ENCODE measurements around the gene TAF5.
"Not testable (repeated sequence)": the region's sequence is repeated elsewhere in the genome, so short reads cannot be mapped to it uniquely, and the experiment has no call there.

Gene TAF5

DNA sequence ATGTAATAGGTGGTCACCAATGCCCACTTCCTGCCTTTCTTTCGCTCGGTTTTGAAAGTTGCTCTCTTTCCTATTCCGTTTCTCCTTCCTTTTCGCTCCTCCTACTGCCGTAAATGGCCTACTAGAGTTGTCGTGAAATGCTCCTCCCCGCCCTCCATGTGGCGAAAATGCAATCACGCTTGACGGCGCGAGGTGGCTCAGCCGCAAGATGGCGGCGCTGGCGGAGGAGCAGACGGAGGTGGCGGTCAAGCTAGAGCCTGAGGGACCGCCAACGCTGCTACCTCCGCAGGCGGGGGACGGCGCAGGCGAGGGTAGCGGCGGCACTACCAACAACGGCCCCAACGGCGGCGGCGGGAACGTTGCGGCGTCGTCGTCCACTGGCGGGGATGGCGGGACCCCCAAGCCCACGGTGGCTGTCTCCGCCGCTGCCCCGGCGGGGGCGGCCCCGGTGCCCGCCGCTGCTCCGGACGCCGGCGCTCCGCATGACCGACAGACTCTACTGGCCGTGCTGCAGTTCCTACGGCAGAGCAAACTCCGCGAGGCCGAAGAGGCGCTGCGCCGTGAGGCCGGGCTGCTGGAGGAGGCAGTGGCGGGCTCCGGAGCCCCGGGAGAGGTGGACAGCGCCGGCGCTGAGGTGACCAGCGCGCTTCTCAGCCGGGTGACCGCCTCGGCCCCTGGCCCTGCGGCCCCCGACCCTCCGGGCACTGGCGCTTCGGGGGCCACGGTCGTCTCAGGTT is at the start of gene TAF5:
Gene TAF5 (plus strand): TSS at position 195 of the 737 bp plus-strand sequence. CDS start 14 bp downstream, at position 209.
- Histone ChIP-seq H3K4me1 (ENCODE audit: control insufficient read depth, insufficient read depth, low read length) (peaks cover 4% of the 10 kb centered on the region), H3K36me3 (ENCODE audit: control insufficient read depth, insufficient read depth, low read length, severe bottlenecking) (no peaks in the 10 kb centered on the region), H3K27me3 (replicated peaks; ENCODE audit: control insufficient read depth, insufficient read depth, low read length) (no peaks in the 10 kb centered on the region), H3K9ac (ENCODE audit: low read length) (peak within 1 kb of the TSS; percentile 92), H3K9me3 (ENCODE audit: control insufficient read depth, low read length) (no peaks in the 10 kb centered on the region), H3K4me3 (ENCODE audit: low read length) (peak within 1 kb of the TSS; percentile 93)
- DNase-seq (ENCODE audit: low read depth) = peak; percentile 98

DNA sequence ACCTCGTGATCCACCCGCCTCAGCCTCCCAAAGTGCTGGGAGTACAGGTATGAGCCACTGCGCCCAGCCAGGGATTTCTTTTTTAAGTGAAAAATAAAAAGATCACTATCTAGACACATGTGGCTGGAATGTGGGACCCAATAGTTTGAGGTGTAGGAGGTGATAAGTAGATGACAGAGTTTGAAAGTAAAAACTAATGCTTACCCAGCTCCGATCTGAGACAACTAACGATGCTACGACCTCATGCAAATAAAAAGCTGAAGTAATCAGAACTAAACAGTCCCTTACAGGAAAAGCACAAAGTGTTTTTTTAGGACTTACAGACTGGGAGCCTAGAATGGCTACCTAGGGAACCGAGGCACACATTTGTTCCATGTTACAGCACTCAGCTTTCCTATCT is 39.9 kb upstream of the TAF5 start:
- Histone ChIP-seq H3K4me3 (ENCODE audit: low read length) (no peak overlapping the region), H3K27me3 (replicated peaks; ENCODE audit: control insufficient read depth, insufficient read depth, low read length) (no peaks in the 10 kb centered on the region), H3K9ac (ENCODE audit: low read length) (no peak overlapping the region), H3K9me3 (ENCODE audit: control insufficient read depth, low read length) (no peaks in the 10 kb centered on the region), H3K36me3 (ENCODE audit: control insufficient read depth, insufficient read depth, low read length, severe bottlenecking) (peaks cover 61% of the 10 kb centered on the region), H3K4me1 (ENCODE audit: control insufficient read depth, insufficient read depth, low read length) (no peaks in the 10 kb centered on the region)
- DNase-seq (ENCODE audit: low read depth) = no peak

DNA sequence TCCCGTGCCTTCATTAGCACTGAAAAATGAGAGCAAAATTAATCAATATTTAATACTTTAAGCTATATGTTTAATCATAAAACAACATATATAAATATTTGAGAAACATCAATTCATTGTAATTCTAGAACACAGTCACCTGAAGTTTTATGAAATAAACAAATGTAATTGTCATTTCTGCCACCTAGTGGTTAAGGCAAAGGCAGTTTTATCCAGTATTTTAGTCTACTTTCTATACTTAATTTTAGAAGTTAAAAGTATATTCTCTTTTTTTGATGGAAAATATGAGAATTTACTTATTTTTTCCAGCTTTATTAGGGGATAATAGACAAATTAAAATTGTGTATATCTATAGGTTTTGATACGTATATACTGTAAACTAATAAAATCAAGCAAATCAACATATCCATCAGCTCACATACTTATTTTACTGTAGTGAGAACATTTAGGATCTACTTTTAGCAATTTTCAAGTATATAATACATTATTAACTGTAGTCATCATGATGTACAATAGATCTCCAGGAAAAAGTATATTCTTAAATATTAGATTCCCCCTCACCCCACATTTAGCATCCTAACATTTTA is 33.7 kb upstream of the TAF5 start:
- Histone ChIP-seq H3K27me3 (replicated peaks; ENCODE audit: control insufficient read depth, insufficient read depth, low read length) (no peaks in the 10 kb centered on the region), H3K36me3 (ENCODE audit: control insufficient read depth, insufficient read depth, low read length, severe bottlenecking) (peaks cover 44% of the 10 kb centered on the region), H3K4me1 (ENCODE audit: control insufficient read depth, insufficient read depth, low read length) (no peaks in the 10 kb centered on the region), H3K9ac (ENCODE audit: low read length) (no peak overlapping the region), H3K4me3 (ENCODE audit: low read length) (no peak overlapping the region), H3K9me3 (ENCODE audit: control insufficient read depth, low read length) (no peaks in the 10 kb centered on the region)
- DNase-seq (ENCODE audit: low read depth) = peak; percentile 71

DNA sequence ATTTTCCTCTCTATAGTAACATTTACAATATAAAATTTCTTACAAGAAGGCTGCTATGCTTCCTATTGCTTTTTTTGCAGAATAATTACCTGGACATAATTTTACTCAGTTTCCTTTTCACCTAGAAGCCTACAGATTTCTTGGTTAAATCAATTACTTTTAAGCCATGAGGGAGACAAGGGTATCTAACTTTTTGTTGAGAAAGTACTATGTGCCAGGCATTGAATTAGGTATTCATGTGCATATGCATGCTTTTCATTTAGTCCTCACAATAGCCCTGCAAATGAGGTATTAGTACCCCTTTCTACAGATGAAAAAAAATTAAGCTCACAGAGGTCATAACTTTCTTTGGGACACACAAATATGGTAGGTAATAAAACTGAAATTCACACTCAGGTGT is 33.2 kb upstream of the TAF5 start:
- Histone ChIP-seq H3K9me3 (ENCODE audit: control insufficient read depth, low read length) (no peaks in the 10 kb centered on the region), H3K36me3 (ENCODE audit: control insufficient read depth, insufficient read depth, low read length, severe bottlenecking) (peaks cover 46% of the 10 kb centered on the region), H3K27me3 (replicated peaks; ENCODE audit: control insufficient read depth, insufficient read depth, low read length) (no peaks in the 10 kb centered on the region), H3K4me3 (ENCODE audit: low read length) (no peak overlapping the region), H3K9ac (ENCODE audit: low read length) (no peak overlapping the region), H3K4me1 (ENCODE audit: control insufficient read depth, insufficient read depth, low read length) (no peaks in the 10 kb centered on the region)
- no peak for DNase-seq (ENCODE audit: low read depth)

DNA sequence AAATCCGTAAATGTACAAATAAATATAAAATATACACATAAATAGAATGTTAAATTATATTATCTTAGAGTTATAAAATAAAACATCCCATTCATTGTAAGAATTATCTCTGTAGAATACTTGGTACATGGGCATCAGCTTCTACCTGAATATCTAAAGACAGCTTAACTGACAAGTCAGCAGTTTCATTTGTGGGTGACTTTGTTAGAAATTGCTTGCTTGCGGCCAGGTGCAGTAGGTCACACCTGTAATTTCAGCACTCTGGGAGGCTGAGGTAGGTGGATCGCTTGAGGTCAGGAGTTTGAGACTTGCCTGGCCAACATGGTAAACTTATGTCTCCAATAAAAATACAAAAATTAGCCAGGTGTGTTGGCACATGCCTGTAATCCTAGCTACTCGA is 31.4 kb upstream of the TAF5 start:
- H3K4me3 ChIP-seq (ENCODE audit: low read length) = no peak overlapping the region
- H3K9ac ChIP-seq (ENCODE audit: low read length) = no peak overlapping the region
- DNase-seq (ENCODE audit: low read depth) = no peak
- no peaks in the 10 kb centered on the region for H3K9me3 ChIP-seq (ENCODE audit: control insufficient read depth, low read length)
- H3K4me1 ChIP-seq (ENCODE audit: control insufficient read depth, insufficient read depth, low read length) = no peaks in the 10 kb centered on the region
- H3K27me3 ChIP-seq (replicated peaks; ENCODE audit: control insufficient read depth, insufficient read depth, low read length) = no peaks in the 10 kb centered on the region
- H3K36me3 ChIP-seq (ENCODE audit: control insufficient read depth, insufficient read depth, low read length, severe bottlenecking) = peaks cover 39% of the 10 kb centered on the region

DNA sequence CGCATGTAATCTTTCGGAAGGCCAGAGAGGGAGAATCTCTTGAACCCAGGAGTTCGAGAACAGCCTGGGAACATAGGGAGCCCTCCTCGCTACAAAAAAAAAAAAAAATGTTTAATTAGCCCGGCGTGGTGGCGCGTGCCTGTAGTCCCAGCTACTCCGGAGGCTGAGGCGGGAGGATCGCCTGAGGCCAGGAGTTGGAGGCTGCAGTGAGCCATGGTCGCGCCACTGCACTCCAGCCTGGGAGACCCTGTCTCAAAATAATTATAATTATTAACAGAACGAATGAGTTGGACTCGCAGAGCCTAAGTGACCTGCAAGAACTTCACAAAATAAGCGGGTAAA is 17.6 kb upstream of the TAF5 start:
- no peak for DNase-seq (ENCODE audit: low read depth)
- peak overlapping the region; percentile 90 for H3K4me3 ChIP-seq (ENCODE audit: low read length)
- no peaks in the 10 kb centered on the region for H3K9me3 ChIP-seq (ENCODE audit: control insufficient read depth, low read length)

DNA sequence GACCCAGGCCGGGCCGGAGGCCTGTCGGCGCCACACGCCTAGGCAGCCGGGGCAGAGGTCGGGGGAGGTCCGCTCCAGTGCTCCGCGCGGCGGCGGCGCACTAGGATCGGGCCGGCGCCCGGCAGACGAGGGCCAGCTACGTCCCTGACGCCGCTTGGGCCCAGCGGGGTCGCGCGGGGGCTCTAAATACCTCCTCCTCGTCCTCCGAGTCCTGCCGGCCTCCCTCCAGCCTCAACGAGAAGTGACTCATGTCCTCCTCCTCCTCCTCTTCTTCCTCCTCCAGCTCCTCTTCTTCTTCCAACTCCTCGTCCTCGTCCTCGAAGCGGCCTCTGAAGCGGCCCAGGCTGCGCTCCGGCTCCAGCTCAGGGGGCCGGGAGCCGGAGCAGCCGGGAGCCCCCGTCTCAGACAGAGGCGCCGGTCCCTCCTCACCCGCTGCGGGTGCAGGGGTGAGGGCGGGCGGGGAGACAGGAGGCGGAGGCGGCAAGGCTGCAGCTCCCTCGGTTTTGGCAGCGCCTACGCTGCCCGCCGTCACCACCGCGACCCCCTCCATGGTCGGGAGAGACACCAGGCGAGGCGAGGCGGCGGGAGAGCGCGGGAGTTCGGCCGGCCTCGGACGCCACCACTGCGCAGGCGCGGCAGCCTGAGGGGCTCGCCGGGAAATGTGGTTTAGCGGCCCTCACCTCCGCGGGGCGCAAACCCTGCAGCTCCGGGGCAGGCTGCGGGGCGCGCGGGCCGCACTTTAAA is 17.1 kb upstream of the TAF5 start, which contains the start of gene PCGF6:
Gene PCGF6 (minus strand): TSS at position 624 of the 744 bp plus-strand sequence. CDS start 74 bp downstream, at position 550.
- no peaks in the 10 kb centered on the region for H3K27me3 ChIP-seq (replicated peaks; ENCODE audit: control insufficient read depth, insufficient read depth, low read length)
- no peaks in the 10 kb centered on the region for H3K9me3 ChIP-seq (ENCODE audit: control insufficient read depth, low read length)
- H3K9ac ChIP-seq (ENCODE audit: low read length) = peak within 1 kb of the TSS; percentile 94
- peak; percentile 91 for DNase-seq (ENCODE audit: low read depth)
- H3K36me3 ChIP-seq (ENCODE audit: control insufficient read depth, insufficient read depth, low read length, severe bottlenecking) = peaks cover 24% of the 10 kb centered on the region
- peaks cover 4% of the 10 kb centered on the region for H3K4me1 ChIP-seq (ENCODE audit: control insufficient read depth, insufficient read depth, low read length)
- peak within 1 kb of the TSS; percentile 90 for H3K4me3 ChIP-seq (ENCODE audit: low read length)

More for the DNA sequence above, 17.6 kb upstream of the TAF5 start:
- H3K36me3 ChIP-seq (ENCODE audit: control insufficient read depth, insufficient read depth, low read length, severe bottlenecking) = peaks cover 29% of the 10 kb centered on the region
- H3K4me1 ChIP-seq (ENCODE audit: control insufficient read depth, insufficient read depth, low read length) = peaks cover 4% of the 10 kb centered on the region
- no peaks in the 10 kb centered on the region for H3K27me3 ChIP-seq (replicated peaks; ENCODE audit: control insufficient read depth, insufficient read depth, low read length)
- peak overlapping the region; percentile 94 for H3K9ac ChIP-seq (ENCODE audit: low read length)

DNA sequence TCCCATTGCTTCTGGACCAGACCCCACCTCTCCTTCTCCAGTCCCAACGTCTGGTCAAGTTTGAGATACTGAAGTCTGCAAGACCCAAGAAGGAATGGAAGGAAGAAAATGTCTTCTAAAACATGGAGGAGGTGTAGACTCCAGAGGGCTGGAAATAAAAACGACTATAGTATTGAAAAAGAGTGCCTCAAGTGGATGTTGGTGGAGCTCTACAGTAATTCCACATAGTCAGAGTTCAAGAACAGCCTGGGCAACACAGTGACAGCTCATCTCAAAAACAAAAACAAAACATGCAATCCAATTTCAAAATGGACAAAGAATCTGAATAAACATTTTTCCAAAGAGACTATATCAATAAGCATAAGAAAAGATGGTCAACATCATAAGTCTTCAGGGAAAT is 14.5 kb upstream of the TAF5 start:
- H3K9ac ChIP-seq (ENCODE audit: low read length) = no peak overlapping the region
- no peak overlapping the region for H3K4me3 ChIP-seq (ENCODE audit: low read length)
- DNase-seq (ENCODE audit: low read depth) = no peak
- no peaks in the 10 kb centered on the region for H3K9me3 ChIP-seq (ENCODE audit: control insufficient read depth, low read length)
- no peaks in the 10 kb centered on the region for H3K27me3 ChIP-seq (replicated peaks; ENCODE audit: control insufficient read depth, insufficient read depth, low read length)
- peaks cover 4% of the 10 kb centered on the region for H3K36me3 ChIP-seq (ENCODE audit: control insufficient read depth, insufficient read depth, low read length, severe bottlenecking)
- H3K4me1 ChIP-seq (ENCODE audit: control insufficient read depth, insufficient read depth, low read length) = peaks cover 4% of the 10 kb centered on the region

DNA sequence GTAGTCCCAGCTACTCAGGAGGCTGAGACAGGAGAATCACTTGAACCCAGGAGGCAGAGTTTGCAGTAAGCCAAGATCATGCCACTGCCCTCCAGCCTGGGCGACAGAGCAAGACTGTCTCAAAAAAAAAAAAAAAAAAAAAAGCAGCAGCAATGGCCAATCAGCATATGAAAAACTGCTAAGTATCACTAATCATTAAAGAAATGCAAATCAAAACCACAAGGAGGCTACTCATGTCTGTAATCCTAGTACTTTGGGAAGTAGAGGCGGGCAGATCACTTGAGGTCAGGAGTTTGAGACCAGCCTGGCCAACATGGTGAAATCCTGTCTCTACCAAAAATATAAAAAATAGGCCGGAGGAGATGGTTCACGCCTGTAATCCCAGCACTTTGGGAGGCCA is 13.2 kb upstream of the TAF5 start:
- H3K4me3 ChIP-seq (ENCODE audit: low read length); H3K36me3 ChIP-seq (ENCODE audit: control insufficient read depth, insufficient read depth, low read length, severe bottlenecking); H3K9me3 ChIP-seq (ENCODE audit: control insufficient read depth, low read length); H3K27me3 ChIP-seq (replicated peaks; ENCODE audit: control insufficient read depth, insufficient read depth, low read length); H3K9ac ChIP-seq (ENCODE audit: low read length); DNase-seq (ENCODE audit: low read depth); H3K4me1 ChIP-seq (ENCODE audit: control insufficient read depth, insufficient read depth, low read length): not testable (repeated sequence)

DNA sequence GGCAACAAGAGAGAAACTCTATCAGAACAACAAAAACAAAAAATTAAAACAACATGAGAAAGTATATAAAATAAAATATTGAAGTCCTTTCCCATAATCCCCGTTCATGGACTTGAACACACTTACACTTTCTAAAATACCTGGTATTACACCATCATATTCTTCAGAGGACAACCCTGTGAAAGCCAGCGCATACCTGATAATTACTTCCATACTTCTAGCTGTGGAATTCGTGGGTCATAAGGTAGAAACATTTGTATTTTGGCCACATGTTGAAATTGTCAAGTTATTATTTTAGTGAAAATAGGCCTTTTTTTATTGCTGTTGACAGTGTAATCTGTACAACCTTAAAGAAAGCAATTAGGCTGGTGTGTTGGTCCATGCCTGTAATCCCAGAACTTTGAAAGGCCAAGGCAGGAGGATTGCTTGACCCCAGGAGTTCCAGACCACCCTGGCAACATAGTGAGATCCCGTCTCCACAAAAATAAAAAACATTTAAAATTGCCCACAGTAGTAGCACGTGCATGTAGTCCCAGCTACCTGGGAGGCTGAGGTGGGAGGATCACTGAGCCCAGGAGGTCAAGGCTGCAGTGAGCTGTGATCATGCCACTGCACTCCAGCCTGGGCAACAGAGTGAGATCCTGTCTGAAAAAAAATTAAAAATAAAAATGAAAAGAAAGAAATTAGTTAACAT is 11.7 kb upstream of the TAF5 start:
- Histone ChIP-seq H3K36me3 (ENCODE audit: control insufficient read depth, insufficient read depth, low read length, severe bottlenecking) (no peaks in the 10 kb centered on the region), H3K9ac (ENCODE audit: low read length) (no peak overlapping the region), H3K27me3 (replicated peaks; ENCODE audit: control insufficient read depth, insufficient read depth, low read length) (no peaks in the 10 kb centered on the region), H3K4me1 (ENCODE audit: control insufficient read depth, insufficient read depth, low read length) (peaks cover 4% of the 10 kb centered on the region), H3K9me3 (ENCODE audit: control insufficient read depth, low read length) (no peaks in the 10 kb centered on the region), H3K4me3 (ENCODE audit: low read length) (no peak overlapping the region)
- DNase-seq (ENCODE audit: low read depth) = no peak

DNA sequence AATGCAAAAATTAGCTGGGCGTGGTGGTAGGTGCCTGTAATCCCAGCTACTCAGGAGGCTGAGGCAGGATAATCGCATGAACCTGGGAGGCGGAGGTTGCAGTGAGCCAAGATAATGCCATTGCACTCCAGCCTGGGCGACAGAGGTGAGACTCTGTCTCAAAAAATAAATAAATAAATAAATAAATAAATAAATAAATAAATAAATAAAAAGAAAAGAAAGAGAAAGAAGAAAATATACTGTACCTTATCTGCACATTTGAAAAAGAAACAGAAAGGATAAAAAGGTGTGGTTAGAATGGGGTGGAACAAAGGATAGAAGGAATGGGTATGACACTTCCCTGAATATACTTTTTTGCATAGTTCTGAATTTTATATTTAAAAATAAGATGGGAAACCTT is 8.3 kb upstream of the TAF5 start:
- not testable (repeated sequence) for H3K9me3 ChIP-seq (ENCODE audit: control insufficient read depth, low read length); H3K9ac ChIP-seq (ENCODE audit: low read length); H3K4me1 ChIP-seq (ENCODE audit: control insufficient read depth, insufficient read depth, low read length)

More for the DNA sequence above, 8.3 kb upstream of the TAF5 start:
- not testable (repeated sequence) for H3K4me3 ChIP-seq (ENCODE audit: low read length); DNase-seq (ENCODE audit: low read depth); H3K27me3 ChIP-seq (replicated peaks; ENCODE audit: control insufficient read depth, insufficient read depth, low read length); H3K36me3 ChIP-seq (ENCODE audit: control insufficient read depth, insufficient read depth, low read length, severe bottlenecking)
